Measurements from ENCODE around the gene MKNK2.

DNA sequence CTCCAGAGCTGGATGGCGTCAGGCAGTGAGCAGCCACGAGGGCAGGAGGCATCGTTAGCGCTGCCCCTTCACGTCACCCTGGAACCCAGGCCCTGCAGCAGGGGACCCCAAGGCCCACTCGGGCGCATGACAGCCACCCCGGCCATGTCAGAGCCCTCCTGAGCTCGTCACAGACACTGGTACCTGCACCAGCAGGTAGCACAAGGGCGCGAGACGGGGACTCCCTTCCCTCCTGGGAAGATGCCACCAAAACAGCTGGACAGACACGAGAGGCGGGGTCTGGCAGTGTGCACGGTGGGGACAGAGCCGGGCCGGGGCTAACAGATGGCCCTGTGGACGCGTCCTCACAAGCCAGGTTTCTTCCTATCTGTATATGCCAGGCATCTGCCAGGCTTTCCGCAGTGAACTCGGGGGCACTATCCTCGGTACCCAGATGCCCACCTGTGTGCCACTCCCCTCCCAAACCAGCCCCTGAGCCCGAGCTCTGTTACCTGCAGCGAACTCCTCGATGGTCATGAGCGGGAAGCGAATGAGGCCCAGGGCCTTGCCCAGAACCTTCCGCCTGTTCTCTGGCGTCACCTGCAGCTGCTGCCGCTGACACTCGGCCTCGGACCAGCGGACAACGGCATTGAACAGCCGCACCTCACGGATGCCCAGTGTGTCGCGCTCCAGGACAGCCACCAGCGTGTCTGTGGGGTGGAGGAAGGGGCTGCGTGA, 61.4 kb downstream of the MKNK2 start:
- TF ChIP-seq FOXK2 (IDR thresholded peaks at IDR 0.05) = no peak
- no peak for TF ChIP-seq SP1 (IDR thresholded peaks at IDR 0.05)
- no peak for TF ChIP-seq FOXA1 (IDR thresholded peaks at IDR 0.05)
- TF ChIP-seq CTBP1 (IDR thresholded peaks at IDR 0.05; ENCODE audit: borderline replicate concordance) = no peak
- TF ChIP-seq, protein P1, sequence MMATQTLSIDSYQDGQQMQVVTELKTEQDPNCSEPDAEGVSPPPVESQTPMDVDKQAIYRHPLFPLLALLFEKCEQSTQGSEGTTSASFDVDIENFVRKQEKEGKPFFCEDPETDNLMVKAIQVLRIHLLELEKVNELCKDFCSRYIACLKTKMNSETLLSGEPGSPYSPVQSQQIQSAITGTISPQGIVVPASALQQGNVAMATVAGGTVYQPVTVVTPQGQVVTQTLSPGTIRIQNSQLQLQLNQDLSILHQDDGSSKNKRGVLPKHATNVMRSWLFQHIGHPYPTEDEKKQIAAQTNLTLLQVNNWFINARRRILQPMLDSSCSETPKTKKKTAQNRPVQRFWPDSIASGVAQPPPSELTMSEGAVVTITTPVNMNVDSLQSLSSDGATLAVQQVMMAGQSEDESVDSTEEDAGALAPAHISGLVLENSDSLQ (IDR thresholded peaks at IDR 0.05) = no peak
- TF ChIP-seq SUZ12 (IDR thresholded peaks at IDR 0.05) = no peak
- no peak for TF ChIP-seq BHLHE40 (IDR thresholded peaks at IDR 0.05; ENCODE audit: borderline replicate concordance)
- no peak for TF ChIP-seq TARDBP (IDR thresholded peaks at IDR 0.05)
- TF ChIP-seq ZNF384 (IDR thresholded peaks at IDR 0.05) = no peak
- TF ChIP-seq HDGF (IDR thresholded peaks at IDR 0.05; ENCODE audit: borderline replicate concordance) = no peak
- no peak for TF ChIP-seq ARNT (IDR thresholded peaks at IDR 0.05)
